ENCODE results near the gene XRCC4.
A peak's percentile ranks its signal among the peaks of the same experiment; 100 is the strongest.
"Not testable (repeated sequence)": the region's sequence is repeated elsewhere in the genome, so short reads cannot be mapped to it uniquely, and the experiment has no call there.

Gene XRCC4

GRCh38 chr5:83076742-83077661 lies at the start of gene XRCC4, which contains the start of gene TMEM167A:
TSS of gene XRCC4 (plus strand) at chr5:83077547. CDS start at chr5:83104920, 27,373 bp downstream.
TSS of gene TMEM167A (minus strand) at chr5:83077394. CDS start at chr5:83077323, 71 bp downstream.
- DNase-seq = peak; percentile 94

- DNase-seq = no peak
Measured at GRCh38 chr5:83029912-83030311, 47.4 kb upstream of the XRCC4 start.

- DNase-seq = no peak
Measured at GRCh38 chr5:83031381-83031780, 46.0 kb upstream of the XRCC4 start.

- no peak for DNase-seq
Measured at GRCh38 chr5:83034036-83034435, 43.3 kb upstream of the XRCC4 start.

- DNase-seq = no peak
Measured at GRCh38 chr5:83034528-83035207, 42.7 kb upstream of the XRCC4 start.

- no peak for DNase-seq
Measured at GRCh38 chr5:83035373-83036100, 41.8 kb upstream of the XRCC4 start.

- no peak for DNase-seq
Measured at GRCh38 chr5:83036991-83037575, 40.3 kb upstream of the XRCC4 start.

GRCh38 chr5:83038924-83039323 lies 38.4 kb upstream of the XRCC4 start:
- DNase-seq = no peak

- DNase-seq = no peak
Measured at GRCh38 chr5:83042507-83042906, 34.8 kb upstream of the XRCC4 start.

GRCh38 chr5:83044926-83045325 lies 32.4 kb upstream of the XRCC4 start:
- no peak for DNase-seq

GRCh38 chr5:83048277-83048676 lies 29.1 kb upstream of the XRCC4 start:
- no peak for DNase-seq

- DNase-seq = no peak
Measured at GRCh38 chr5:83048811-83049210, 28.5 kb upstream of the XRCC4 start.

- no peak for DNase-seq
Measured at GRCh38 chr5:83049370-83049885, 27.9 kb upstream of the XRCC4 start.

- DNase-seq = no peak
Measured at GRCh38 chr5:83050723-83051340, 26.5 kb upstream of the XRCC4 start.

- DNase-seq = no peak
Measured at GRCh38 chr5:83055166-83055565, 22.2 kb upstream of the XRCC4 start.

- DNase-seq = no peak
Measured at GRCh38 chr5:83058726-83059125, 18.6 kb upstream of the XRCC4 start.

GRCh38 chr5:83059341-83059740 lies 18.0 kb upstream of the XRCC4 start:
- DNase-seq = no peak

GRCh38 chr5:83066548-83067110 lies 10.7 kb upstream of the XRCC4 start:
- DNase-seq = no peak

GRCh38 chr5:83067377-83067776 lies 10.0 kb upstream of the XRCC4 start:
- DNase-seq = not testable (repeated sequence)

- no peak for DNase-seq
Measured at GRCh38 chr5:83069096-83069799, 8.1 kb upstream of the XRCC4 start.
